Neural progenitor cell (in vitro differentiated cells): Measurements from ENCODE around the gene KDM4B. TPM values are rescaled to one million over a fixed set of nuclear protein-coding genes. Genes with fewer than 3 reads are reported as not detected.
A peak's percentile ranks its signal among the peaks of the same experiment; 100 is the strongest.

Source experiments
- DNase-seq: peaks from one replicate; pipeline ENCODE4 v3.0.0-alpha.2; 2016; ENCODE audit warnings: low spot score
- H2AFZ ChIP-seq: fragments of 200-600 bp; sonication (generic); replicated peaks from 2 replicates; pipeline ENCODE4 v1.6.1; 2016; ENCODE audit warnings: antibody characterized with exemption
- H3F3A ChIP-seq: fragments of 200-600 bp; sonication (generic); 2 replicates; pipeline ENCODE4 v1.6.1; 2016; ENCODE audit warnings: antibody characterized with exemption, low read depth
- H3K27ac ChIP-seq: fragments of 200-600 bp; sonication (generic); 2 replicates; pipeline ENCODE4 v1.5.1; 2016; ENCODE audit warnings: mild to moderate bottlenecking
- H3K27me3 ChIP-seq: fragments of 200-600 bp; sonication (generic); 2 replicates; pipeline ENCODE4 v1.6.1; 2016; ENCODE audit warnings: mild to moderate bottlenecking, moderate library complexity
- H3K36me3 ChIP-seq: fragments of 200-600 bp; sonication (generic); 2 replicates; pipeline ENCODE4 v1.5.1; 2016
- H3K4me1 ChIP-seq: fragments of 200-600 bp; sonication (generic); 2 replicates; pipeline ENCODE4 v1.6.1; 2016; ENCODE audit warnings: mixed run types
- H3K4me2 ChIP-seq: fragments of 200-600 bp; sonication (generic); 2 replicates; pipeline ENCODE4 v1.6.1; 2016
- H3K4me3 ChIP-seq: fragments of 200-600 bp; sonication (generic); 2 replicates; pipeline ENCODE4 v1.5.1; 2016
- H3K79me2 ChIP-seq: fragments of 200-600 bp; sonication (generic); 2 replicates; pipeline ENCODE4 v1.6.1; 2016; ENCODE audit warnings: low read depth
- H3K9ac ChIP-seq: fragments of 200-600 bp; sonication (generic); 2 replicates; pipeline ENCODE4 v1.6.1; 2016
- H3K9me3 ChIP-seq: fragments of 200-600 bp; sonication (generic); 2 replicates; pipeline ENCODE4 v1.5.1; 2016; ENCODE audit warnings: low read depth
- H4K20me1 ChIP-seq: fragments of 200-600 bp; sonication (generic); 2 replicates; pipeline ENCODE4 v1.6.1; 2016; ENCODE audit warnings: low read depth
- H3K27ac Mint-ChIP-seq: 3 replicates; pipeline ENCODE4 v1.8.0; 2021; ENCODE audit warnings: mixed read lengths
- H3K27me3 Mint-ChIP-seq: 2 replicates; pipeline ENCODE4 v1.8.0; 2022; ENCODE audit warnings: low read depth, mild to moderate bottlenecking, inconsistent platforms, moderate library complexity, mixed read lengths; ENCODE audit not compliant: insufficient read depth
- H3K36me3 Mint-ChIP-seq: 3 replicates; pipeline ENCODE4 v1.8.0; 2021; ENCODE audit warnings: mixed read lengths
- H3K4me1 Mint-ChIP-seq: 3 replicates; pipeline ENCODE4 v1.8.0; 2021; ENCODE audit warnings: mixed read lengths
- H3K4me3 Mint-ChIP-seq: 3 replicates; pipeline ENCODE4 v1.8.0; 2021; ENCODE audit warnings: mild to moderate bottlenecking, moderate library complexity, mixed read lengths
- H3K9me3 Mint-ChIP-seq: 3 replicates; pipeline ENCODE4 v1.8.0; 2020; ENCODE audit warnings: mixed read lengths
- CTCF ChIP-seq: fragments of 200-600 bp; sonication (generic); IDR thresholded peaks from 2 replicates; pipeline ENCODE4 v1.5.1; 2017; ENCODE audit warnings: antibody characterized with exemption, mild to moderate bottlenecking
- EZH2 ChIP-seq: fragments of 200-600 bp; sonication (generic); IDR thresholded peaks from 2 replicates; pipeline ENCODE4 v1.6.1; 2017; ENCODE audit warnings: antibody characterized with exemption, mild to moderate bottlenecking, moderate library complexity
- EZH2phosphoT487 ChIP-seq: fragments of 200-600 bp; sonication (generic); IDR thresholded peaks from 2 replicates; pipeline ENCODE4 v1.6.1; 2017; ENCODE audit warnings: antibody characterized with exemption
- total RNA-seq: library from RNA; depleted of rRNA; stranded (reverse); fragments of >200 nt; gene quantifications from 2 replicates; pipeline ENCODE4 v1.2.3, GENCODE V29; 2015; ENCODE audit warnings: low replicate concordance

KDM4B gene
- total RNA-seq, 1 donor from 2014 or later = 16.0 TPM

DNA sequence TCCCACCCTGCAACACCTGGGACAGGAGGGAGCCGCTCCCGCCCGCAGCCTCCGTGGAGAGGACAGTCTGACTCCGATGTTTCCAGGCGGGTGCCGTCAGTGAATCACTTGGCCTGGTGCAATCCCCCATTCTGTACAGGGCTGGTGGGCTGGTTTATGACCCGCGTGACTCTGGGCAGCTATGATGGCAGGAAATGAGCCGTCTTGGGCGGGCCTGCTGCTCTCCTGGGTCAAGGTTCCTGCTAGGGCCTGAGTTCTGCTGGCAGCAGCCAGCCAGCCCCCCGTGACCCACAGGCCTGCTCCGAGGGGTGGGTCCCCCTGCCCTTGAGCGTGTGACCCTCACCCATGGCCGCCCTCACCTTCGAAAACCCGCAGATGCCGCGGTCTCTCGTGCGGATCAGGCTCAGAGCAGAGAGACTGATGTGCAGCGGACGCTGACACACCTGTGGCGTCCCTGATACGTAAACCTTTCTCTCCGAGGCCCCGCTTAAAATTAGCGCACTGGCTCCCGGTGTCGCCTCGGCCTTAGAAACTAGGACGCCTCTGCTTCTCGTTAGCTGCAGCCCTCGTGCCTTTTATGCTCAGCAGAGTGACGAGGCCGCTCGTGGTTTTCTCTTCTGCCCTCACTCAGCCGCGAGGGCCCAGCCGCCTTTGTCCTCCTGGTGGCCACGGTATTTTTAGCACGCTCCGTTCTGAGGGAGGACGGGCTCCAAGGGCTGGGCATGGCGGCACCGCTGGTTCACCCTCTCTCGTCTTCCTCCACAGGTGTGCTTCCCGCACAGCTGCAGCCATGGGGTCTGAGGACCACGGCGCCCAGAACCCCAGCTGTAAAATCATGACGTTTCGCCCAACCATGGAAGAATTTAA, 63.4 kb downstream of the KDM4B start:
- Histone ChIP-seq H3K4me1 (peaks cover 6% of the 10 kb centered on the region), H3F3A (peaks cover 8% of the 10 kb centered on the region), H2AFZ (no peak overlapping the region), H3K27ac (no peak overlapping the region), H3K4me2 (no peak overlapping the region), H3K9me3 (no peaks in the 10 kb centered on the region), H3K79me2 (peaks cover 39% of the 10 kb centered on the region), H3K9ac (no peak overlapping the region), H3K36me3 (no peaks in the 10 kb centered on the region), H4K20me1 (peaks cover 72% of the 10 kb centered on the region), H3K4me3 (no peak overlapping the region), H3K27me3 (no peaks in the 10 kb centered on the region)
- Mint-ChIP-seq H3K9me3 (no peaks in the 10 kb centered on the region), H3K27ac (no peak overlapping the region), H3K4me3 (no peak overlapping the region), H3K36me3 (peaks cover 8% of the 10 kb centered on the region), H3K27me3 (peaks cover 2% of the 10 kb centered on the region), H3K4me1 (peaks cover 14% of the 10 kb centered on the region)
- peak; percentile 29 for DNase-seq
- TF ChIP-seq CTCF = no peak
- no peak for TF ChIP-seq EZH2phosphoT487
- TF ChIP-seq EZH2 = no peak

DNA sequence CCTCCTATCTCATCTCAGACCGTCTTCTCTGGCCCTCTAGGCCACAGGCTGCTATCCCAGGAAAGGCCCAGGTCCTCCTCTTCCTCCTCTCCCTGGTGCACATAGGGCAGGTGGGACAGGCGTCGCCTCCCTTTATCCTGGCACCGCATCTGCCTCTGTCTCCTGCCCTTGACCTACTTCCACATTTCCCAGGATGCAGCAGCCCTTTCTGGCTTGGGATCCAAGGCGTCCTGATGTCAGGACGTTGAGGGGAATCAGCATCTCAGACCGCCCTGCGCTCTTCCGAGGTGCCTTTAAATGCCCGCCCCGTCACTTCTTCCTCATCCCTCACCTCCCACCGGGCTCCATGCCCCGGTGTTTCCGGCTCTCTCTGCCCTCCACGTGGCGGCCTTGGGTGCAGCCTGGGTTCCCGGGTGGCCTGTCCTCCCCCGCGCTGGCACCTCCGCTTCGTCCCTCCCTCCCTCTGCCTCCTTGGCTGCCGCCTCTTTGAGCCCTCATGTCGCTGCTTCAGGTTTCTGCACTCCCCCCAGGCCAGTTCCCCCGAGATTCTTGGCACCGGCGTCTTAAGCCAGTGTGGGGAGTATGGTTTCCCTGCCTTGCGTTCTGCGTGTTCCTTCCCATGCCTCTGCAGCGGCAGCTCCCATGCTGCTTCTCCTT, 66.3 kb downstream of the KDM4B start:
- Histone ChIP-seq H3K4me1 (peaks cover 6% of the 10 kb centered on the region), H3K9ac (no peak overlapping the region), H3K27me3 (no peaks in the 10 kb centered on the region), H3K9me3 (no peaks in the 10 kb centered on the region), H2AFZ (no peak overlapping the region), H3K4me2 (no peak overlapping the region), H3K27ac (no peak overlapping the region), H4K20me1 (peaks cover 63% of the 10 kb centered on the region), H3F3A (peaks cover 8% of the 10 kb centered on the region), H3K79me2 (peaks cover 15% of the 10 kb centered on the region), H3K4me3 (no peak overlapping the region), H3K36me3 (no peaks in the 10 kb centered on the region)
- H3K36me3 Mint-ChIP-seq = peaks cover 9% of the 10 kb centered on the region
- H3K4me1 Mint-ChIP-seq = peaks cover 11% of the 10 kb centered on the region
- TF ChIP-seq CTCF = no peak
- no peak for TF ChIP-seq EZH2phosphoT487
- no peak for TF ChIP-seq EZH2
- H3K27ac Mint-ChIP-seq = peak overlapping the region; percentile 83
- H3K4me3 Mint-ChIP-seq = no peak overlapping the region
- no peaks in the 10 kb centered on the region for H3K9me3 Mint-ChIP-seq
- DNase-seq = no peak
- no peaks in the 10 kb centered on the region for H3K27me3 Mint-ChIP-seq

DNA sequence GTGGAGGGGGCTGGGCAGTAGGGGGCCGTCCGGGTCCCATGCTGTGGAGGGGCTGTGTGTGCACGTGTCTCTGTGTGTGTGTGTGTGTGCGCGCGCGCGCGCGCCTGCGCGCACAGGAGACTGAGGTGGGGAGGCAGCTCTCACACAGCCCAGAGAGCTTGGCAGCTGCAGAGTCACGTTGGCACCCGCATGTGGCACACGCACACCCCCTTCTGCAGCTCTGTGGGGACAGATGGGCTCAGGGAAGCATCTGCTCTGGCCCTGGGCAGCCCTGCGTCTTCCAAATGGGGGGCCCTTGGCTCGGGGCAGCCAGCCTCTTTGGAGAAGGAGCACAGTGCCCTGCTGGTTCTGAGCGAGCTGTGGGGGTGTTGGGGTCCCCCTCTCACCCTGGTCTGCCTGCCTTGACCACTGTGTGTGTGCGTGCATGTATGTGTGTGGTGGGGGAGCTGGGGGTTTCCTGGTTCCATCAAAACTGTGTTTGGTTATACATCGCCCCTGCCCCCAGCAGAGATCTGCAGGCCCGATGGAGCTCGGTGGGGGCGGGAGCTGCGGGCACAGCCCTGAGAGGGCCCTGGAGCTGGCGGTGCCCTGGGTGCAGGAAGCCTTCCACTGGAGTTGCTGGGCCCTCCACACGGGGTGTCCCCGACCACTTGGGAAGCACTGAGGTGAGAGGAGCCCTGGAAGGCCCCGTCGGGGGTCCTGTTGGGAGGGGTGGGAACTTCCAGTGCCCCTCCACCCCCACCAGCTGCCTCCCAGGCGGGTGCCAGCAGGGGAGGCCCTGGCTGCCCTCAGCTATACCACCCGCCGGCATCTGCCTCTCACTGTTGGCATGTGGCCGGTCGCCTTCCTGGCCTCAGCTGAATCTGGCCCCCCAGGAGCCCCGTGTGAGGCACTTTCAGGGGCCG, 67.1 kb downstream of the KDM4B start:
- Histone ChIP-seq H3K79me2 (peaks cover 15% of the 10 kb centered on the region), H3K27me3 (no peaks in the 10 kb centered on the region), H2AFZ (no peak overlapping the region), H3K4me1 (peaks cover 4% of the 10 kb centered on the region), H3K4me3 (no peak overlapping the region), H3F3A (peaks cover 4% of the 10 kb centered on the region), H4K20me1 (peaks cover 55% of the 10 kb centered on the region), H3K4me2 (no peak overlapping the region), H3K9ac (no peak overlapping the region), H3K36me3 (no peaks in the 10 kb centered on the region), H3K9me3 (no peaks in the 10 kb centered on the region), H3K27ac (peak overlapping the region; percentile 25)
- H3K9me3 Mint-ChIP-seq = no peaks in the 10 kb centered on the region
- peaks cover 8% of the 10 kb centered on the region for H3K4me1 Mint-ChIP-seq
- no peak for TF ChIP-seq EZH2
- TF ChIP-seq CTCF = no peak
- no peak for TF ChIP-seq EZH2phosphoT487
- no peak overlapping the region for H3K27ac Mint-ChIP-seq
- no peaks in the 10 kb centered on the region for H3K27me3 Mint-ChIP-seq
- no peak for DNase-seq
- H3K36me3 Mint-ChIP-seq = peaks cover 9% of the 10 kb centered on the region
- H3K4me3 Mint-ChIP-seq = no peak overlapping the region
